H9 (cell line): Measurements from ENCODE around the gene NOS1AP. TPM values are rescaled to one million over a fixed set of nuclear protein-coding genes. Genes with fewer than 3 reads are reported as not detected.

Source experiments
- DNase-seq: peaks from one replicate; pipeline ENCODE4 v3.0.0-alpha.2; 2017
- H2AFZ ChIP-seq: one replicate; pipeline ENCODE4 v1.6.1; 2013; ENCODE audit warnings: mild to moderate bottlenecking, low read length, control low read depth, moderate library complexity
- H2AK5ac ChIP-seq: 2 replicates; pipeline ENCODE4 v1.6.1; 2013; ENCODE audit warnings: low read length, control low read depth, mixed read lengths; ENCODE audit not compliant: insufficient read length
- H2BK120ac ChIP-seq: one replicate; pipeline ENCODE4 v1.6.1; 2013; ENCODE audit warnings: low read depth, mild to moderate bottlenecking, low read length, control low read depth, inconsistent platforms; ENCODE audit not compliant: poor library complexity, severe bottlenecking
- H2BK12ac ChIP-seq: 2 replicates; pipeline ENCODE4 v1.6.1; 2013; ENCODE audit warnings: low read length, control low read depth, mixed read lengths, low read depth; ENCODE audit not compliant: insufficient read length
- H2BK15ac ChIP-seq: 2 replicates; pipeline ENCODE4 v1.6.1; 2013; ENCODE audit warnings: low read depth, low read length, control low read depth
- H2BK20ac ChIP-seq: one replicate; pipeline ENCODE4 v1.6.1; 2013; ENCODE audit warnings: low read depth, mild to moderate bottlenecking, low read length, control low read depth, inconsistent platforms; ENCODE audit not compliant: poor library complexity, severe bottlenecking
- H2BK5ac ChIP-seq: 2 replicates; pipeline ENCODE4 v1.6.1; 2013; ENCODE audit warnings: low read length, control low read depth, mixed read lengths; ENCODE audit not compliant: insufficient read length
- H3K14ac ChIP-seq: 2 replicates; pipeline ENCODE4 v1.6.1; 2013; ENCODE audit warnings: low read length, control low read depth; ENCODE audit not compliant: insufficient read depth
- H3K18ac ChIP-seq: 2 replicates; pipeline ENCODE4 v1.6.1; 2013; ENCODE audit warnings: low read depth, mild to moderate bottlenecking, mixed read lengths, low read length, control low read depth; ENCODE audit not compliant: insufficient read length
- H3K23ac ChIP-seq: 2 replicates; pipeline ENCODE4 v1.6.1; 2013; ENCODE audit warnings: low read length, control low read depth, mixed read lengths, low read depth; ENCODE audit not compliant: insufficient read length
- H3K23me2 ChIP-seq: 2 replicates; pipeline ENCODE4 v1.6.1; 2013; ENCODE audit warnings: low read depth, mild to moderate bottlenecking, mixed read lengths, low read length, control low read depth; ENCODE audit not compliant: insufficient read length, poor library complexity, severe bottlenecking
- H3K27ac ChIP-seq: 2 replicates; pipeline ENCODE4 v1.5.1; 2013; ENCODE audit warnings: low read length, control low read depth, mixed read lengths, low read depth; ENCODE audit not compliant: insufficient read length
- H3K27me3 ChIP-seq: 2 replicates; pipeline ENCODE4 v1.6.1; 2013; ENCODE audit warnings: low read length, control low read depth, inconsistent platforms; ENCODE audit not compliant: insufficient read depth
- H3K4ac ChIP-seq: 2 replicates; pipeline ENCODE4 v1.6.1; 2013; ENCODE audit warnings: low read depth, mild to moderate bottlenecking, control low read depth, inconsistent platforms, low read length, moderate library complexity
- H3K4me1 ChIP-seq: 2 replicates; pipeline ENCODE4 v1.6.1; 2013; ENCODE audit warnings: low read length, control low read depth, inconsistent platforms; ENCODE audit not compliant: insufficient read depth
- H3K4me2 ChIP-seq: 2 replicates; pipeline ENCODE4 v1.6.1; 2013; ENCODE audit warnings: low read length, control low read depth, mixed read lengths; ENCODE audit not compliant: insufficient read length, insufficient read depth
- H3K56ac ChIP-seq: 2 replicates; pipeline ENCODE4 v1.6.1; 2013; ENCODE audit warnings: low read depth, mild to moderate bottlenecking, mixed read lengths, low read length, control low read depth; ENCODE audit not compliant: insufficient read length
- H3K79me1 ChIP-seq: 2 replicates; pipeline ENCODE4 v1.6.1; 2013; ENCODE audit warnings: low read depth, mild to moderate bottlenecking, moderate library complexity, low read length, control low read depth, inconsistent platforms; ENCODE audit not compliant: insufficient read depth, poor library complexity, severe bottlenecking
- H3K79me2 ChIP-seq: 2 replicates; pipeline ENCODE4 v1.6.1; 2013; ENCODE audit warnings: low read length, control low read depth, inconsistent platforms; ENCODE audit not compliant: insufficient read depth
- H3K9ac ChIP-seq: 2 replicates; pipeline ENCODE4 v1.6.1; 2013; ENCODE audit warnings: low read length, control low read depth, mixed read lengths; ENCODE audit not compliant: insufficient read length; ENCODE audit errors: extremely low read depth
- H3K9me3 ChIP-seq: one replicate; pipeline ENCODE4 v1.6.1; 2013; ENCODE audit warnings: low read depth, low read length, inconsistent platforms; ENCODE audit not compliant: control insufficient read depth
- H3T11ph ChIP-seq: one replicate; pipeline ENCODE4 v1.6.1; 2013; ENCODE audit warnings: mild to moderate bottlenecking, low read length, control low read depth, inconsistent platforms
- H4K20me1 ChIP-seq: one replicate; pipeline ENCODE4 v1.6.1; 2013; ENCODE audit not compliant: control insufficient read depth, insufficient read length, insufficient read depth
- H4K5ac ChIP-seq: 2 replicates; pipeline ENCODE4 v1.6.1; 2013; ENCODE audit warnings: low read depth, mild to moderate bottlenecking, mixed read lengths, low read length, control low read depth; ENCODE audit not compliant: insufficient read length
- H4K8ac ChIP-seq: replicated peaks from 2 replicates; pipeline ENCODE4 v1.6.1; 2013; ENCODE audit warnings: low read length, control low read depth, mixed read lengths, low read depth; ENCODE audit not compliant: insufficient read length
- H4K91ac ChIP-seq: 2 replicates; pipeline ENCODE4 v1.6.1; 2013; ENCODE audit warnings: low read depth, mild to moderate bottlenecking, moderate library complexity, mixed read lengths, low read length, control low read depth; ENCODE audit not compliant: insufficient read length
- H3K27ac Mint-ChIP-seq, 3 experiments: 2 replicates in 2 of 3; 3 replicates in 1 of 3; pipeline ENCODE4 v1.8.0; 2020 to 2021; ENCODE audit warnings: mixed read lengths in 3 of 3, mild to moderate bottlenecking in 1 of 3, moderate library complexity in 1 of 3
- H3K27me3 Mint-ChIP-seq: 2 replicates; pipeline ENCODE4 v1.8.0; 2021; ENCODE audit warnings: low read depth, mild to moderate bottlenecking, moderate library complexity, mixed read lengths
- H3K36me3 Mint-ChIP-seq, 3 experiments: 2 replicates in 2 of 3; 3 replicates in 1 of 3; pipeline ENCODE4 v1.8.0; 2020 to 2021; ENCODE audit warnings: low read depth in 3 of 3, mixed read lengths in 3 of 3; ENCODE audit not compliant: insufficient read depth in 1 of 3
- H3K4me1 Mint-ChIP-seq, 2 experiments: 2 replicates each; pipeline ENCODE4 v1.8.0; 2020; ENCODE audit warnings: mixed read lengths in 2 of 2
- H3K4me3 Mint-ChIP-seq, 2 experiments: 2 replicates in 1 of 2; 3 replicates in 1 of 2; pipeline ENCODE4 v1.8.0; 2020 to 2021; ENCODE audit warnings: mild to moderate bottlenecking in 2 of 2, mixed read lengths in 2 of 2, moderate library complexity in 1 of 2
- H3K9me3 Mint-ChIP-seq, 2 experiments: 2 replicates in 1 of 2; 3 replicates in 1 of 2; pipeline ENCODE4 v1.8.0; 2020; ENCODE audit warnings: mild to moderate bottlenecking in 2 of 2, mixed read lengths in 2 of 2, moderate library complexity in 1 of 2
- WGBS: extraction: QIAGEN DNeasy Blood & Tissue Kit; methylation state at CpG from one replicate; pipeline ENCODE4 v1.1.7; 2013; ENCODE audit warnings: missing lambda C conversion rate, low lambda C conversion rate, mixed read lengths; ENCODE audit not compliant: insufficient read length; ENCODE audit errors: extremely low coverage; 5-methylcytosine and 5-hydroxymethylcytosine counted together
- total RNA-seq: library from RNA; stranded (reverse); gene quantifications from 2 replicates; pipeline ENCODE4 v1.2.1, GENCODE V29; 2021
- TF ChIP-seq, protein P1 (sequence below): fragments of 200-600 bp; sonication (generic); conservative IDR thresholded peaks from 3 replicates; pipeline ENCODE4 v1.8.0; 2021; ENCODE audit warnings: antibody characterized with exemption, mild to moderate bottlenecking

Gene NOS1AP
- total RNA-seq, 1 experiment from 2014 or later: 8.4 TPM

DNA sequence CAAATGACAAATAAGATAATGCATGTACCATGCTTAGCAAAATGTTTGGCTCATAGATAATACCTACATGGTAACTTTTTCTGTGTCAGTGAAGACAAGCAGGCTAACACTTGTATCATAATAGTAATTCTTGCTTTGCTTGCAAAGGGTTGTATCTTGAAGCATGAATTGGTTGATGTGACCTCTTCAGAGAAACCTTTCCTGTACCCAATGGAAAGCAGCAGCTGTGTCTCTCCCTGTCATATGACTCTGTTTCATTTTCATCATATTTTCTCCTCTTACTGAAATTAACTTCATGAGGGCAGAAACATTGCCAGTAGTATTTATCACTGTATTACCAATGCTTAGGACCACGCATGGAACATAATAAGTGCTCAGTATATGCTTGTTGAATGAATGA lies 338.0 kb downstream of the NOS1AP start:
- H3K4me3 Mint-ChIP-seq: no peak overlapping the region
- no peak overlapping the region for H2BK5ac ChIP-seq
- H2AFZ ChIP-seq: no peak overlapping the region
- no peak overlapping the region for H3K14ac ChIP-seq
- DNase-seq: no peak
- H3K56ac ChIP-seq: no peak overlapping the region
- no peaks in the 10 kb centered on the region for H3K9me3 ChIP-seq
- H3K18ac ChIP-seq: no peak overlapping the region
- no peaks in the 10 kb centered on the region for H3K4me1 ChIP-seq
- no peak overlapping the region for H2BK15ac ChIP-seq
- no peak overlapping the region for H4K8ac ChIP-seq
- no peak overlapping the region for H3K4ac ChIP-seq
- no peaks in the 10 kb centered on the region for H3K4me1 Mint-ChIP-seq
- H4K5ac ChIP-seq: no peak overlapping the region
- no peak overlapping the region for H3K23ac ChIP-seq
- H2AK5ac ChIP-seq: no peak overlapping the region
- no peaks in the 10 kb centered on the region for H4K20me1 ChIP-seq
- H2BK12ac ChIP-seq: no peak overlapping the region
- no peaks in the 10 kb centered on the region for H3K9me3 Mint-ChIP-seq
- no peak overlapping the region for H3K9ac ChIP-seq
- no peaks in the 10 kb centered on the region for H3K23me2 ChIP-seq
- no peak overlapping the region for H3K4me2 ChIP-seq
- no peaks in the 10 kb centered on the region for H3K79me2 ChIP-seq
- no peak overlapping the region for H3K27ac Mint-ChIP-seq
- H3T11ph ChIP-seq: no peak overlapping the region
- H3K27ac ChIP-seq: no peak overlapping the region
- peaks cover 2% of the 10 kb centered on the region; the same call in 1 of the 2 replicates for H3K27me3 Mint-ChIP-seq
- no peak overlapping the region for H2BK120ac ChIP-seq
- H4K91ac ChIP-seq: no peak overlapping the region
- WGBS: no CpG with 5 or more reads among the region's 1 CpG
- H3K79me1 ChIP-seq: no peaks in the 10 kb centered on the region
- TF ChIP-seq, protein P1, sequence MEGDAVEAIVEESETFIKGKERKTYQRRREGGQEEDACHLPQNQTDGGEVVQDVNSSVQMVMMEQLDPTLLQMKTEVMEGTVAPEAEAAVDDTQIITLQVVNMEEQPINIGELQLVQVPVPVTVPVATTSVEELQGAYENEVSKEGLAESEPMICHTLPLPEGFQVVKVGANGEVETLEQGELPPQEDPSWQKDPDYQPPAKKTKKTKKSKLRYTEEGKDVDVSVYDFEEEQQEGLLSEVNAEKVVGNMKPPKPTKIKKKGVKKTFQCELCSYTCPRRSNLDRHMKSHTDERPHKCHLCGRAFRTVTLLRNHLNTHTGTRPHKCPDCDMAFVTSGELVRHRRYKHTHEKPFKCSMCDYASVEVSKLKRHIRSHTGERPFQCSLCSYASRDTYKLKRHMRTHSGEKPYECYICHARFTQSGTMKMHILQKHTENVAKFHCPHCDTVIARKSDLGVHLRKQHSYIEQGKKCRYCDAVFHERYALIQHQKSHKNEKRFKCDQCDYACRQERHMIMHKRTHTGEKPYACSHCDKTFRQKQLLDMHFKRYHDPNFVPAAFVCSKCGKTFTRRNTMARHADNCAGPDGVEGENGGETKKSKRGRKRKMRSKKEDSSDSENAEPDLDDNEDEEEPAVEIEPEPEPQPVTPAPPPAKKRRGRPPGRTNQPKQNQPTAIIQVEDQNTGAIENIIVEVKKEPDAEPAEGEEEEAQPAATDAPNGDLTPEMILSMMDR: no peak
- H3K27me3 ChIP-seq: no peaks in the 10 kb centered on the region
- no peaks in the 10 kb centered on the region for H3K36me3 Mint-ChIP-seq
- H2BK20ac ChIP-seq: no peak overlapping the region
